ENCODE data around the gene COG5.

The COG5 gene

GRCh38 chr7:107327986-107328569 is 235.6 kb downstream of the COG5 start:
- TF ChIP-seq SCRT1 (tag by site-specific recombination; IDR thresholded peaks at IDR 0.05; ENCODE audit: borderline replicate concordance): no peak
- TF ChIP-seq ZNF623 (tag by site-specific recombination; IDR thresholded peaks at IDR 0.05): no peak
- no peak for TF ChIP-seq ZNF223 (tag by site-specific recombination; IDR thresholded peaks at IDR 0.05)
- TF ChIP-seq ZNF133 (tag by site-specific recombination; IDR thresholded peaks at IDR 0.05): no peak
- TF ChIP-seq ZNF654 (tag by site-specific recombination; IDR thresholded peaks at IDR 0.05; ENCODE audit: low read depth): no peak
- no peak for TF ChIP-seq GLIS2 (tag by site-specific recombination; IDR thresholded peaks at IDR 0.05)
- no peak for TF ChIP-seq SP7 (tag by site-specific recombination; IDR thresholded peaks at IDR 0.05)
- TF ChIP-seq ZNF580 (tag by site-specific recombination; IDR thresholded peaks at IDR 0.05): no peak
- TF ChIP-seq ZNF37A (tag by site-specific recombination; IDR thresholded peaks at IDR 0.05): no peak
- no peak for TF ChIP-seq HIC1 (tag by site-specific recombination; IDR thresholded peaks at IDR 0.05)
- no peak for TF ChIP-seq ZNF548 (tag by site-specific recombination; IDR thresholded peaks at IDR 0.05)
- TF ChIP-seq ZBTB48 (tag by site-specific recombination; IDR thresholded peaks at IDR 0.05): no peak
- no peak for TF ChIP-seq ZNF16 (tag by site-specific recombination; IDR thresholded peaks at IDR 0.05; ENCODE audit: low read depth)
- H3K4me1 ChIP-seq (ENCODE audit: control insufficient read depth, insufficient read depth, low read length): no peaks in the 10 kb centered on the region
- POLR2A ChIA-PET: no interaction called here
- H3K36me3 ChIP-seq (ENCODE audit: control insufficient read depth in 2 of 2, insufficient read depth in 1 of 2, low read length in 2 of 2): no peaks in the 10 kb centered on the region; a peak in 1 of 3 replicates
- no peaks in the 10 kb centered on the region for H3K9me3 ChIP-seq (ENCODE audit: control insufficient read depth, insufficient read depth, low read depth, low read length)
- H3K27ac ChIP-seq (ENCODE audit: extremely low read depth, low read depth, low read length): no peak overlapping the region
- no peak overlapping the region for H3K4me3 ChIP-seq (ENCODE audit: low read depth, low read length)
- CTCF ChIA-PET: interaction anchor here (0.6 kb wide), 1 partner anchor 1042 kb away, joined by 4 read pairs; no protein-coding TSS in a partner anchor

- Histone ChIP-seq H3K27ac (ENCODE audit: extremely low read depth, low read depth, low read length) (no peak overlapping the region), H3K4me1 (ENCODE audit: control insufficient read depth, insufficient read depth, low read length) (no peaks in the 10 kb centered on the region), H3K9me3 (ENCODE audit: control insufficient read depth, insufficient read depth, low read depth, low read length) (no peaks in the 10 kb centered on the region), H3K4me3 (ENCODE audit: low read depth, low read length) (no peak overlapping the region), H3K36me3 (ENCODE audit: control insufficient read depth in 2 of 2, insufficient read depth in 1 of 2, low read length in 2 of 2) (no peaks in the 10 kb centered on the region; a peak in 1 of 3 replicates)
- ChIA-PET CTCF (no interaction called here), POLR2A (no interaction called here)
- TF ChIP-seq ZNF544 (tag by site-specific recombination; IDR thresholded peaks at IDR 0.05) (no peak), OVOL3 (tag by site-specific recombination; IDR thresholded peaks at IDR 0.05) (no peak), PRDM1 (tag by site-specific recombination; IDR thresholded peaks at IDR 0.05) (no peak), REST (tag by site-specific recombination; IDR thresholded peaks at IDR 0.05) (no peak), SP7 (tag by site-specific recombination; IDR thresholded peaks at IDR 0.05) (no peak), ZBTB49 (tag by site-specific recombination; IDR thresholded peaks at IDR 0.05; ENCODE audit: low read depth) (no peak), ZNF558 (tag by site-specific recombination; IDR thresholded peaks at IDR 0.05) (no peak), ZNF555 (tag by site-specific recombination; conservative IDR thresholded peaks at IDR 0.05) (no peak), ZNF24 (tag by site-specific recombination; IDR thresholded peaks at IDR 0.05) (no peak), KLF7 (tag by site-specific recombination; IDR thresholded peaks at IDR 0.05; ENCODE audit: borderline replicate concordance) (no peak), PRDM6 (tag by site-specific recombination; IDR thresholded peaks at IDR 0.05) (no peak), IKZF3 (tag by site-specific recombination; IDR thresholded peaks at IDR 0.05) (no peak)
These were observed 237.7 kb downstream of the COG5 start for GRCh38 chr7:107326061-107326460.

All from HEK293 (cell line).